ENCODE results near the gene ALCAM.
"Not testable (repeated sequence)": the region's sequence is repeated elsewhere in the genome, so short reads cannot be mapped to it uniquely, and the experiment has no call there.

Gene ALCAM

DNA sequence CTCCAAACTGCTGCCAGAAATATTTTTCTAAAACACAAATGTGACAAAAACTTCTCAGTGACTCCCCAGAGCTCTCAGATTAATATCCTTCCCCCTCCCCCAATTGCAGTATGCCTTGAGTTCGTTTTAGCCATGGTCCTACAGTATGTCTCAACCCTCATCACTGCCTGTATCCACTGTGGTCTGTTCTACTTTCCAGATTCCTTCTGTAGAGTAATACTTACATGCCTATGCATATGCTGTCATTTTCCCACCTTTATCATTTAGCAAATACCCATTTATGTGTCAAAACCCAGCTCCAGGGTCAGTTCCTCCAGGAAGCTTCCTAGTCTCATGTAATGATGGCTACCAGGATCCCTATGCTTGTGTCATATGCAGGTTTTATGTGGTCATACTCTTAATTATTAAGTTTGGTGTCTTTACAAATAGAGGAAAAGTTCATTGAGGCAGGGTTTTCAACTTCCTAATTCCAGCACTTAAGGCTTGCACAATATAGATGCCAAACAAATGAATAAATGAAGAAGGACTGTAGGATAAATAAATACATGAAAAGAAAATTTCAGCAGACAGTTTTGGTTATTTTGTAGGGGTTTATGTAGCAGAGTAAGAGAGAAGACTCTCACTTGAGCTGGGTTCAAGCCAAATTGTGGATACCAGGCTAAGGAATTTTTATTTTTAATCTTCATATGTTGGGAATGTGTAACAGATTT is 170.8 kb downstream of the ALCAM start:
- no peak for DNase-seq

DNA sequence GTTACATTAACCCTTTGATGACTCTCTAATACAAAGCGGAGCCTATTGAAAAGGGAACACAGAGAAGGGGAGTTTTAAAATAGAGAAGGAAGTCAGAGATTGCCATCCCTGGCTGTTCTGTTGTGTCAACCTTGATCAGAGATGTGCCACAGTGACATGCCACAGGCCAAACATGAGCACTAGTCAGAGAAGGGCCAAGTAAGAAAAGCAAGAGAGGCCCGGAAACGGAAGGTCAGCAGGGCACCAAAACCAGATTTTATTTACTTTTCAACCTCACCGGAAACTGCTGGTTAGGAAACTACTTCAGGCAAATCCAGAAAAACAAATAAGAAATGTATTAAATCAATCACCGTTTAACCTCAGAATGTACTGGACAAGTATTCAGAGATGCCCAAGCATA is 171.8 kb downstream of the ALCAM start:
- DNase-seq: no peak

DNA sequence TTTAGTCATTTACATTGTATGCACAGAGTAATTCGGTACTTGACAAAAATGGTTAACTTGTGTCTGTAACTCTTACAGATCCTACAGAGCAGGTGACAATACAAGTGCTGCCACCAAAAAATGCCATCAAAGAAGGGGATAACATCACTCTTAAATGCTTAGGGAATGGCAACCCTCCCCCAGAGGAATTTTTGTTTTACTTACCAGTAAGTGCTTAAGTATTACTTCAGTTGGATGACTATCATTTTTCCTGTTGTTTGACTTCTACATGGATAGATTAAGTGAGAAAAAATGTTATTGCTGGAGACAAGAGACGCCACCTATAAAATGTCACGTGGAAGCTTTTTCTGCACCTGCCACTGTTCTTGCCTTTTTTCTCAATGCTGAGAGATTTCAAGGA is 173.2 kb downstream of the ALCAM start:
- no peak for DNase-seq

DNA sequence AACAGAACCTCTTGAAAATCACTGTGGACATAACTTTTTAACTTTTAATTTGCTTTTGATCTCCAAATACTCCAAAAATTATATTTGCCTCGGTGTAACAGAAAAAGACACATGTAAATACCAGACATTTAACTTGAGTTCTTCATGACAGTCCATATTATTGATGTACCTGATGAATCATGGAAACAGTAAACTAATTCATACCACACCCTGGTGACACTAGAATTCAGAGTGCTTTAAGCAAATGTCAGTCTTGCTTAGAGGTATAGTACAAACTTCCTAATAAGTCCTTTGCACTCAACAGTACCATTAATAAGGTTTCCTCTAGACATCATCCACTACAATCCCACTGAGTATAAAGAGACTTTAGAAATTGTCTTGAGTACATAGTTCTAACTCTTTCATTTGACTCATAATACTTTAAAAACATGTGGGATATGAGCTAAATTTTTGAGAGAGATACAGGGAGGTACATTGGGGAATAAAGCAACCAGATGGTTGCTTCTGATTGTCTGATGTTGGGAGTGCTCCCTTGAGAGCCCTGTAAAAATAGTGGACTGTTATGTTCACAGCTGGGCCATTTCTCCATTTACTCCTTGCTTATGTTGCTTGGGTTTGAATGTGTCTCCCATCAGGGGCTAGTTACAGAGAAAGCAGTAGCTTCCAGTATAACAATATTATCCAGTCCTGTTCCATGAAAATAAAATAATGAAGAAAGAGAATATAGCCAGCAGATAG is 175.7 kb downstream of the ALCAM start:
- DNase-seq: no peak

DNA sequence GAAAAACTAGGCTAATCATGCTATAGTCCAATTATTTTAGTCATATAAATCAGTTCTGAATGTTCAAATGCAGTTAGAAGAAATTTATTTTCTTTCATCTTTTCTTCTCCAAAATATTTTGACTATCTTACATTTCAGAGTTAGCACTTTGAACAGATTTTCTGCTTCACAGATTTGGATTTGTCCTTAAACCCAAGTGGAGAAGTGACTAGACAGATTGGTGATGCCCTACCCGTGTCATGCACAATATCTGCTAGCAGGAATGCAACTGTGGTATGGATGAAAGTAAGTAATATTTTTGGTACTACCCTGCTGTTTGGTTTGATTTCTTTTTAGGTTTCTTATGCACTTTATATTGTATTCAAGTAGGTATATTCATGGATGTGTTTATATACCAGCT is 178.3 kb downstream of the ALCAM start:
- no peak for DNase-seq

DNA sequence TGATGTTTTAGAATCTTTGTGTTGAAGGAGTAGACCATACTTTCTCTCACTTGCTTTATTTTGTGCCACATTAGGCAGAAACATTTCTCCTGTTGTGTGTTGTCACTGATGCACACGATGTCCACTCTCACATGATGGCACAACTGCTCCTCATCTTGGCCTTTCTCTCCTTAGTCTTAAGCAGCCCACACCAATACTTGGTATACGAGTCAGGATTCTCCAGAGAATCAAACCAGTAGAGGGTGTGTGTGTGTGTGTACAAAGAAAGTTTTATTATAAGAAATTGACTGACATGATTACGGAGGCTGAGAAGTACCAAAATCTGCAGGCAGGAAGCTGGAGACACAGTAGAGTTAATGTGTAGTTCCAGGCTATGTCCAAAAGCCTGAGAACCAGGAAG is 187.1 kb downstream of the ALCAM start:
- DNase-seq: no peak

DNA sequence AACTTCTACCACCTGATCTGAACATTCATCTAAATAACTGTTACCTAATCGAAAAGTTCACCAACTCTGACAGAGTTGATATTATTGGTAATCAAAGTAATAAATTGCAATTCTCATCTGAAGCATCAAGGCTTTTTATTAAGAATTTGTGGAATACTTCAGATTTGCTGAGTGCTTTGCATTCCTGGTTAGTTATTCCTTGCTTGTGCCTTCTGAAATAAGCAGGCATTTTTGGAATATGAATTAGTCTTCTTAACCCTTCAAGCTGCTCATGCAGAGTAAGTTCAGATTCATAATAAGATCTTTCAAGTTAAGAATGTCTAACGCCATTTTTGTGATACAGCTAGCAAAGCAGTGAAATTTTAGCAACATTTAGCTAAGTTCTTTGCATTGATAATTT is 188.5 kb downstream of the ALCAM start:
- DNase-seq: no peak

DNA sequence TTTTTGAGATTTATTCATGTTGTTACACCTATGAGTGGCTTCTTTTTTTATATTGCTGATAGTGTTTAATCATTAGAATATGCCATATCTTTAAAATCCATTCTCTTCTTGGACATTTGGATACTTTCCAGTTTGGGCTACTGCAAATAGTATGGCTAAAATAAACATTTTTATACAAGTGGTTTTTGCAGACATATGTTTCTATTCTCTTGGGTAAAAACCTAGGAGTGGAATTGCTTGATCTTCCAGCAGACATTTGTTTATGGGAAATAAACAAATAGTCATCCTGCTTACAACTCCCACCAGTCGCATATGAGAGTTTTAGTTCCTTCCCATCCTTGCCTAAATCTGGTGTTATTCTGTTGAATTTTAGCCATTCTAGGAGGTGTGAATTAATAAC is 193.1 kb downstream of the ALCAM start:
- no peak for DNase-seq

DNA sequence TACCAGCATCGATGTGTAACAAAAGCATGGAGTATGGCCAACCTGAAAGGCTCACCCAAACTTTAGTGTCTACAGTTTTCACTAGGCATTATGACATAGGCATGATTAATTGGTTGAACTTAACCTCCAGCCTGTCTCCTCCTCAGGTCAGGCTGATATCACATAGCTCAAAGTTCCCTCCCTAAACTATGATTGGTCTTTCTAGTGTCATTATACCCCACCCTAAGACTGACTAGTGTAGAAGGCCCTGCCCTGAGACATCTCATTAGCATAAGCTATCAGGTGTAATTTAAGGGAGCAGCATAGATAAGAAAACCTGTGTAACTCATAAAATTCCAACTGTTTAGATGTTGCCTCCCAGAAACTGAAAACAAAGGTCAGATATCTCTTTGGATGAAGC is 195.2 kb downstream of the ALCAM start:
- no peak for DNase-seq

DNA sequence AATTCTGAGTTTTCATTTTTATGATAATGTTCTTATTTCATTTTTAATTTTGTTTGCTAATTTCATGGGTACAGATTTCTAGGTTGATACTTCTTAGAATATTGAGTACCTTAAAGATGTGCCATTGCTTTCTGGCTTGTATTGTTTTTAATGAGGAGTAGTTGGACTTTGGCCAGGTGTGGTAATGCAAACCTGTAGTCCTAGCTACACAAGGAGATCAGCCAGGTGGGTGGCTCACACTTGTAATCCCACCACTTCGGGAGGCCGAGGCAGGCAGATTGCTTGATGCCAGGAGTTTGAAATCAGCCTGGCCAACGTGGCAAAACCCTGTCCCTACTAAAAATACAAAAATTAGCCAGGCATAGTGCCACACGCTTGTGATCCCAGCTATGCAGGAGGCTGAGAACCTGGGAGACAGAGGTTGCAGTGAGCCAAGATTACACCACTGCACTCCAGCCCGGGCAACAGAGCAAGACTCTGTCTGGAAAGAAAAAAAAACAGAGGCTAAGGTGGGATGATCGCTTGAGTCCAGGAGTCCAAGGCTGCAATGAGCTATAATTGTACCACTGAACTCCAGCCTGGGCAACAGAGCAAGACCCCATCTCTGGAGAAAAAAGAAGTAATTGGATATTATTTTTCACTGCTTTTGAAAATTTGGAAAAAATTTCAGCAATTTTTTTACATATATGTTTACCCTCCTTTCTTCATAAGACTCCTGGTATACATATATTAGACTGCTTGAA is 198.0 kb downstream of the ALCAM start:
- no peak for DNase-seq

DNA sequence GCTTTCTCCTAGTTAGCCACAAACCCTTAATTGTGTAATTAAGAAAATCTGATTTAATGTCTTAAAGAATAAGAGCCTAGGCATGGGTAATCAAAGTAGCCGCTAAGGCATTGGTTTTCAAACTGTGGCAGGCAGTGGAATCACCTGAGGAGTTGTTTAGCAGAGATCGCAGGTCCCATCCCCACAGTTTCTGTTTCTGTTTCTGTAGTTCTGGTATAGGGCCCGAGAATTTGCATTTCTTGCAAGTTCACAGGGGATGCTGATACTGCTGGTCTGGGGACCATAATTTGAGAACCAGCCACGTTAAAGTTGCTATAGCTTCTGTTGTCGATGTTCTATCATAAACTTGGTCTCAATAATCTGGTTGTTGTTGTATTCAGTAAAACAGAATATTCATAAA is 204.3 kb downstream of the ALCAM start:
- DNase-seq: no peak

DNA sequence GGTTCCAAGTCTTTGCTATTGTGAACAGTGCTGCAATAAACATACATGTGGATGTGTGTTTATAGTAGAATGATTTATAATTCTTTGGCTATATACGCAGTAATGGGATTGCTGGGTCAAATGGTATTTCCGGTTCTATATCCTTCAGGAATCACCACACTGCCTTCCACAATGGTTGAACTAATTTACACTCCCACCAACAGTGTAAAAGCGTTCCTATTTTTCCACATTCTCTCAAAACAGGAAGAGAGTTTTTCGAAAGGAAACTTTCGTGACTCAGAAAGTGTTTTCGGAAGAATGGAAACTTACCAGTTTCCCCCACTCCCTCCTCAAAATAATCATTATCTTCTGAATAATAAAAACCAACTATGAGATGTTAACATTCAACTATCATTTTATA is 205.8 kb downstream of the ALCAM start:
- DNase-seq: no peak

DNA sequence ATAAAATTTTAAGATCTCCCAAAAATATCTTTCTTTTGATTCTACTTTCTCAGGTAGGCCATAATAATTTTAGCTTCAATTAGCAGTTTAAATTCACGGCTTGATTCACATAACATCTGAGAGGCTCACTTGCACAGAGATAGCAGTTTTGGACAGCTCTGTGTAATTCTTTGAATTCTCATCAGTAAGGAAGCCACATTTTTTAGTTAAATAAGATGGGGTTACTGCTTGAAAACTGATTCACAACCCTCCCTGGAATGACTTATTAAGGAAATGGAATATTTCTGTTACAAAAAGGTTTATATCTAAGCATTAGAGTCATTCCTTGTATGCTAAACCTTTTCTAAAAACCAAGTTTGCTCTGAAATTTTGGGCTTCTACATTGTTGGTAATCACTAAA is 212.7 kb downstream of the ALCAM start:
- no peak for DNase-seq

DNA sequence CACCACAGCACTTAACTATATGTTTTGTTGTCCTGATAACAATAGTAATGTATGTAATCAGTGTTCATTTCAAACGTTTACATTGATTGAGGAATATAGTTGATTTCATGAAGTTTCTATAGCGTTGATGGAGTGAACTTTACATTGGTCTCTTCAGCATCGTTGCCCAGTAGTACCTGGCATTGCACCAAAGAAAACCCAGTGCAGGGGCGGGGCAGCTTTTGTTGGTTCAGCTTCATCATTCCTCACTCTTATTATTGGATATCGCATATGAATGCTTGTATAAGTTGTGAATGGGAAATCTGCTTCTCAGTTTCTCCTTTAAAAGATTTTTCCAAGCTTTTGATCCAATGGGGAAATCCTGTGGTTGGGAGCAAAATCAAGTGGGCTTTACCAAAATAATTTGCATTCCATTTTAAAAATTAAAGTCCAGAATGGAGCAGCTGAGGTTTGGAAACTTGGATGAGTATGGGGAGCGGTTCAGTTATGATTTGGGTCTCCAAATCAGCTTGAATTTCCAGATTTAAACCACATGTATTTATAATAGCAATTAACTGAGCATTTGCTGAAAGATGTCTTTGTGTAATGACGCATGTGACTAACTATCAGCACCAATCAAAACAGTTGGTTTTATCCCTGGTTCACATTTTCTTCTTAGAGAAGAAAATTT is 213.7 kb downstream of the ALCAM start:
- no peak for DNase-seq

DNA sequence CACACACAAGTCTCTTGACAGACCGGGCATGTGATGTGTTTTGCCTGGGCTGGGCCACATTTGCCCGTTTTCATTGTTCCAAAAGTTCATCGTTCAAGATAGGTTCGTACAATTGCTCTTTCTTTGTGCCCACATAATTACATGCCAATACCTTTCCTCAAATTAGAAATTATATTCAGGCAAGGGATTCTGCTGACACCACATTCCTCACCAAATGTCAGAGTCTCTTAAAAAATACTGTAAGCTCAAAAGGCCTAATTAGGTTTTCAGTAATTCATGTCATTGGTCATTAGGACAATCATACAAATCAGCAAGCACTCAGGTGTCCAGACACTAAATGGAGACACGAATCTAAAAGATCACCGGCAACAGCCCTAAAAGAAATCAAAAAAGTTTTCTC is 215.3 kb downstream of the ALCAM start:
- DNase-seq: no peak

DNA sequence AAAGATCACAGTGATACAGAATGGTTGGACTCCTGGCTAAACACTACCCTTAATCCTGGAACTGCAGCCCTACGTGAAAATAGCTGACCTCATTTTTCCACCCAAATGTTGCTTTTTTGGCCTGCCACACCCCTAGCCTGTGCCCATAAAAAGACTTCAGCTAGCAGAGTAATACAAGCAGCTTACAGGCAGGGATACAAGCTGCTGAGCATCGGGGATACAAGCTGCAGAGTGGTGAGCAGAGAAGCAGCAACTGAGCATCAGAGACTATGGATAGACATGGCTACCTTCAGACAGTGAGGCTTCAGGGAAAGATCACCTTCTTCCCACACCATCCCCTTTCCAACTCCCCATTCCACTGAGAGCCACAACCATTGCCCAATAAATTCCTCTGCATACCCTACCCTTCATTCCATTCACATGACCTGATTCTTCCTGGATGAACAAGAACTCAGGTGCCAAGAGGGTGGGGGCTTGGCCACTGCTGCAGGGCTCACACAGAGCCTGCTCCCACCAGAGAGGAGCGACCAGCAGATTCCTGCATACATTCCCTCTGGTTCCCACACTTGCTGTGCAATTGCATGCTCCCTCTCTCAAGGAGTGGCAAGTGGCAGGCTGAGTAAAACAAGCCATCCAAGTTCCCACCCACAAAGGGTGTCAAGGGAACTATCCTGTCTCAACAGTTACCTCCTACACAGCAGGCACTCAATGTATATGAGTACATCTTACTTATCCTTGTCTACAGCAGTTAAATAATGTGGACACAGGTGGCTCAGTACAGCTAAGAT is 217.5 kb downstream of the ALCAM start:
- DNase-seq: no peak

DNA sequence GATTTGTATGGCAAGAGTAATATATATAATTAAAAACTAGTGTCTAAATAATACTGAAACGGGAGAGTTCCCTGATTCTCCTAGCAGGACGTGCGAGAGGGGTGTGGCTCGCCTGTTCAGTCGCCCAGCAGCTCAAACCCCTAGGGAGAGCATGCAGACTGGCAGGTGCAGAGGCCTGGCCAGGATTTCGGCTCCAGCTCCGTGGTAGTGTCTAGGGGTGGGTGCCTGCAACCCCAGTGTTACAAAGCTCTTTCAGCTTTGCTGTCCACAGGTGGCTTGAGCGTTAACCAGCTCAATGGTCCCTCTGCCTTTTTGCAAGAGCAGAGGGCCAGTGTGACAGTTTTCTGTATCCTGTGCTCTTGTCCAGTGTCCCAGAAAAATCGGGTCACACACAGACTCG is 226.6 kb downstream of the ALCAM start:
- DNase-seq: no peak

DNA sequence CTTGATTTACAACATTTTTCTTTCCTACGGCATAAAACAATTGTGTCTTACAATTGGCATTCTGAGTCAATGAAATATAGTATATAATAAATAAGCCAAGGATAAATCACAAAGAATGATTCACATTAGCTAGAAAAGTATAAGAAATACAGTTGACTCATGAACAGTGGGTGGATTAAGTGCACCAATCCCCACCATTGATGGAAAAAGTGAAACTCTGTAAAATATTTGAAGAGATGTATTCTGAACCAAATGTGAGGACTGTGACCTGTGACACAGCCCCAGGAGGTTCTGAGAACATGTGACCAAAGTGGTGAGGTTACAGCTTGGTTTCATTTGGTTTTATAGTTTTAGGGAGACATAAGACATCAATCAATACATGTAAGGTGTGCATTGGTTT is 227.5 kb downstream of the ALCAM start:
- DNase-seq: no peak

DNA sequence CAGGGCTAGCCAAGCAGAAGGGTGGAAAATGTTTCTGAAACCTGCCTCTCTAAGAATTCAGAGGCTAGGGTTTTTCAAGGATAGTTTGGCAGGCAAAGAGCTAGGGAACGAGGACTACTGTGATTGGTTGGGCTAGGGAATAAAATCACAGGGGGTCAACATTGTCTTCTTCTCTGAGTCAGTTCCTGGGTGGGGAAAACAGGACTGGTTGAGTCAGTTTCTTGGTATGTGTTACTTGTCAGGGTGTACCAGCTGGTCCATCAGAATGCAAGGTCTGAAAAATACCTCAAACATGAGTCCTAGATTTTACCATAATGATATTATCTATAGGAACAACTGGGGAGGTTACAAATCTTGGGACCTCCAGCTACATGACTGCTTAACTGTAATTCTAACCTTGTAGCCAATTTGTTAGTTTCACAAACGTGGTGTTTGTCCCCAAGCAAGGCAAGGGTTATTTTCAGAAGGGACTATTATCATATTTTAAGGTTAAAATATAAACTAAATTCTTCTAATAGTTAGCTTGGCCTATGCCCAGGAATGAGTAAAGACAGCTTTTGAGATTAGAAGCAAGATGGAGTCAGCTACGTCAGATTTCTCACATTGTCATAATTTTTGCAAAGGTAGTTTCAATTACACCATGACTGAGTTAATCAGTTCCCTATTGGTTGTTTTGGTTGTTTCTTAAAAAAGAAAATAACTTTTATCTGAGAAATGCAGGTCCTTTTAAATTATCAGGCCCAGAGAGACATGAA is 231.5 kb downstream of the ALCAM start:
- DNase-seq: no peak

DNA sequence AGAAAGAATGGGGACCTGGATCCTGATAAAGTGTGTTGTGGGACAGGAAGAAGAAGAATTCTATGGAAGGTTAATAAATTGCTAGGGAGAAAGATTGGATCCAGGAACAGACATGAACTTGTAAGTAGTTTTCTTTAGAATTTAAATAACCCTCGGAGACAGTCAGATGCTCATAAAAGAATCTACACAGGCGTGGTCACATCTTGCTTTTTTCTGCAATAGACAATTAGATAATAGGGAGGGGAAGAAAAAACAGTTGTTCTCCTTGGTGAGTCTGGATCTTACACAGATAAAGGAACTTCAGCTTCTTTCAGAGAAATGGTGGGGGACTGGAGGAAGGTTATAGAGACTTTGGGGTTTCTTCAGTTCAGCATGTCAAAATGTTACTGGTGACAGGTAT is 232.6 kb downstream of the ALCAM start:
- no peak for DNase-seq

DNA sequence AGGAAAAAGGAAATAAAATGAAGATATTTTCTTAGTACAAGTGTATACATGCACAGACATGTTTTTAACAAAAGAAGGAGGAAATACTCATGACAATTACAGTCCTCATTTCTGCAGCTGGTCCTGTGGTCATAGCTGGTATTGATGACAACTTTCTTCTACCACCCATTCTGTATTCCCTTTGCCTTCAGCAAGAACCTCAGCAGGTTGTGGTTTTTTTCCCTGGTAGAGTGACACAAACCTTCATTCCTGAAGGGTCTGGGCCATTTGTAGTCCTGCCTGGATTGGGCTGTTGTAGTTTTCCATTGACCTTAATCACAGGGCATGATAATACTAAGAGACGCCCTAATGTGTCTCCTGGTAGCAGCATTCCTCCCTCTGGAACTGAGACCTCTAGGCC is 235.0 kb downstream of the ALCAM start:
- DNase-seq: not testable (repeated sequence)

DNA sequence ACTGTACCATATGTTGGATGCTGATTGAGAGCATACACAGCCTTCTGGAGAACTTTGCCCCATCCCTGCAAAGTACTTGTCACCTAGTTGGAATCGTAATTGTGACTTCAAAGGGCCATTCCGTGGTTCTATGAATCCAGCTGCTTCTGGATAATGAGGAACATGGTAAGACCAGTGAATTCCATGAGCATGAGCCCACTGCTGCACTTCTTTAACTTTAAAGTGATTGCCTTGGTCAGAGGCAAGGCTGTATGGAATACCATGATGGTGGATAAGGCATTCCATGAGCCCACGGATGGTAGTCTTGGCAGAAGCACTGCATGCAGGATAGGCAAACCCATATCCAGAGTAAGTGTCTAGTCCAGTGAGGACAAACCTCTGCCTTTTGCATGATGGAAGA is 235.6 kb downstream of the ALCAM start:
- not testable (repeated sequence) for DNase-seq

All from inflammatory macrophage treated with lipopolysaccharide for 4 hours (primary cell).